Tibial nerve (tissue), 4 donors: ENCODE measurements around the gene IRF5. TPM values are rescaled to one million over a fixed set of nuclear protein-coding genes. Genes with fewer than 3 reads are reported as not detected.

Experiments used
- DNase-seq, 2 donors: peaks; one replicate each; pipeline ENCODE4 v3.0.0-alpha.2; 2019; ENCODE audit warnings: low spot score in 2 of 2
- H3K27ac ChIP-seq, 4 donors: fragments of 200-600 bp; sonication (generic) in 3 of 4; one replicate each; pipeline ENCODE4 v1.5.1; 2017 to 2019; ENCODE audit warnings: mild to moderate bottlenecking in 1 of 4
- H3K27me3 ChIP-seq, 2 donors: fragments of 200-600 bp; sonication (generic) in 1 of 2; one replicate each; pipeline versions ENCODE4 v1.5.1 to v1.6.0; 2017 to 2019
- H3K36me3 ChIP-seq, 3 donors: fragments of 200-600 bp; sonication (generic); one replicate each; pipeline ENCODE4 v1.5.1; 2018 to 2019
- H3K4me1 ChIP-seq, 4 donors: fragments of 200-600 bp; sonication (generic) in 3 of 4; one replicate each; pipeline ENCODE4 v1.5.1; 2017 to 2019
- H3K4me3 ChIP-seq, 4 donors: fragments of 200-600 bp; sonication (generic) in 3 of 4; one replicate each; pipeline ENCODE4 v1.5.1; 2017 to 2019; ENCODE audit warnings: mild to moderate bottlenecking in 1 of 4, moderate library complexity in 1 of 4
- H3K9me3 ChIP-seq, 4 donors: fragments of 200-600 bp; sonication (generic) in 3 of 4; one replicate each; pipeline ENCODE4 v1.5.1; 2017 to 2019
- EP300 ChIP-seq, 2 donors: sonication (generic); formaldehyde crosslinking; IDR thresholded peaks; one replicate each; pipeline ENCODE4 v1.6.1; 2017; ENCODE audit warnings: antibody characterized with exemption in 2 of 2, mild to moderate bottlenecking in 1 of 2
- POLR2A ChIP-seq, 2 donors: fragments of 450-650 bp; IDR thresholded peaks; one replicate each; pipeline ENCODE4 v1.6.1; 2017; ENCODE audit warnings: antibody characterized with exemption in 2 of 2, mild to moderate bottlenecking in 2 of 2, moderate library complexity in 2 of 2
- WGBS, 2 donors: methylation state at CpG; one replicate each; pipeline ENCODE4 v1.1.5; 2018; 5-methylcytosine and 5-hydroxymethylcytosine counted together
- total RNA-seq, 4 donors: library from RNA; depleted of rRNA; stranded (reverse); fragments of >200 nt; gene quantifications; one replicate each; pipeline ENCODE4 v1.1.0, GENCODE V29; 2016
- TF ChIP-seq, protein P1 (sequence below), 5 experiments: fragments of 200-600 bp in 3 of 5; fragments of 450-650 bp in 2 of 5; sonication (generic) in 3 of 5; IDR thresholded peaks; one replicate each; pipeline ENCODE4 v1.5.1; 2016 to 2019; ENCODE audit warnings: antibody characterized with exemption in 5 of 5, mild to moderate bottlenecking in 3 of 5, moderate library complexity in 2 of 5

IRF5 gene
- total RNA-seq, 4 donors from 2014 or later = 7.8 to 28.8 (median 15.0) TPM

DNA sequence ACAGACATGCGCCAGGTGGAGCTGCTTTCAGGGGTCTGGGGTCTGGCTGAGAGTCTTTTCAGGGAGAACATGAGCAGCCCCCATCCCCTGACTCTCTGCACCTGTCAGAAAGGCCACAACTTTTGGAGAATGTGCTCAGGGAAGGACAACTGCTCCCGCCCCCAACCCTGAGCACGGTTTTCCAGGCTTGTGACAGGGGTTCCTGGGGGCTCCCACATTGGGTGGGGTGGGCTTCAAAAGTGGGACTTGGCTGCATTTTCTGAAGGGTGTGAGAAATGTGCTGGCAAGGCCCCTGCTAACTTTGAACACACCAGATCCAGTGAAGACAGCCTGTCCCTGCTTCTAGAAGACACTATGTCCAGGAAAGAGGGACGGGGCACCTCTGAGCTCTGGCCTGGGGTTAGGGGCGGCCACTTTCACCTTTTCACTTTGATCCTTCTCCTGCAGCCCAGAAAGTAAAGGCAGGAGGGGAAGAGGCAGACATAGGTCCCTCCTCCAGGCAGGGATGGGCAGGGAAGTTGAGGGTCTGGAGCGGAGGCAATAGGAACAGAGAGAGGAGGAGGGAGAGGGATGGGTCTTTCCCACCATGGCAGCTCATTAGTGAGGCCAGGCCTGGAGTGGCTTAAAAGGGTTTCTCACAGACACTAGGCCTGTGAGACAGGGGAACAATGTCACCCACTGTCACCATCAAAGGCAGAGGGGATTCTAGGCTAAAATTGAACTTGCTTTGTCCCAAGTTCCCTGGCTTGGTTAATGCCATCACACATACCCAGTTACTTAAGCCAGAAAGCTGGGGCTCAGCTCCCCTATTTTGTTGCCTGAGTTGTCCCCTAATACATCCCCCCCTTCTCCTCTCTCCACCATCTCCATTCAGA is 28.7 kb upstream of the IRF5 start:
- Histone ChIP-seq H3K27ac (no peak overlapping the region), H3K9me3 (no peaks in the 10 kb centered on the region), H3K4me1 (peaks cover 0 to 14% (median 3%) of the 10 kb centered on the region in 4 donors), H3K27me3 (peaks cover 0 to 66% of the 10 kb centered on the region in 2 donors), H3K4me3 (no peak overlapping the region), H3K36me3 (no peaks in the 10 kb centered on the region)
- 88 to 89% methylated on average over 6 of the region's 6 CpGs for WGBS, 2 donors
- TF ChIP-seq EP300 (IDR thresholded peaks at IDR 0.05) (no peak), POLR2A (IDR thresholded peaks at IDR 0.05) (no peak)
- TF ChIP-seq, protein P1, sequence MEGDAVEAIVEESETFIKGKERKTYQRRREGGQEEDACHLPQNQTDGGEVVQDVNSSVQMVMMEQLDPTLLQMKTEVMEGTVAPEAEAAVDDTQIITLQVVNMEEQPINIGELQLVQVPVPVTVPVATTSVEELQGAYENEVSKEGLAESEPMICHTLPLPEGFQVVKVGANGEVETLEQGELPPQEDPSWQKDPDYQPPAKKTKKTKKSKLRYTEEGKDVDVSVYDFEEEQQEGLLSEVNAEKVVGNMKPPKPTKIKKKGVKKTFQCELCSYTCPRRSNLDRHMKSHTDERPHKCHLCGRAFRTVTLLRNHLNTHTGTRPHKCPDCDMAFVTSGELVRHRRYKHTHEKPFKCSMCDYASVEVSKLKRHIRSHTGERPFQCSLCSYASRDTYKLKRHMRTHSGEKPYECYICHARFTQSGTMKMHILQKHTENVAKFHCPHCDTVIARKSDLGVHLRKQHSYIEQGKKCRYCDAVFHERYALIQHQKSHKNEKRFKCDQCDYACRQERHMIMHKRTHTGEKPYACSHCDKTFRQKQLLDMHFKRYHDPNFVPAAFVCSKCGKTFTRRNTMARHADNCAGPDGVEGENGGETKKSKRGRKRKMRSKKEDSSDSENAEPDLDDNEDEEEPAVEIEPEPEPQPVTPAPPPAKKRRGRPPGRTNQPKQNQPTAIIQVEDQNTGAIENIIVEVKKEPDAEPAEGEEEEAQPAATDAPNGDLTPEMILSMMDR (IDR thresholded peaks at IDR 0.05) = no peak
- no peak for DNase-seq

DNA sequence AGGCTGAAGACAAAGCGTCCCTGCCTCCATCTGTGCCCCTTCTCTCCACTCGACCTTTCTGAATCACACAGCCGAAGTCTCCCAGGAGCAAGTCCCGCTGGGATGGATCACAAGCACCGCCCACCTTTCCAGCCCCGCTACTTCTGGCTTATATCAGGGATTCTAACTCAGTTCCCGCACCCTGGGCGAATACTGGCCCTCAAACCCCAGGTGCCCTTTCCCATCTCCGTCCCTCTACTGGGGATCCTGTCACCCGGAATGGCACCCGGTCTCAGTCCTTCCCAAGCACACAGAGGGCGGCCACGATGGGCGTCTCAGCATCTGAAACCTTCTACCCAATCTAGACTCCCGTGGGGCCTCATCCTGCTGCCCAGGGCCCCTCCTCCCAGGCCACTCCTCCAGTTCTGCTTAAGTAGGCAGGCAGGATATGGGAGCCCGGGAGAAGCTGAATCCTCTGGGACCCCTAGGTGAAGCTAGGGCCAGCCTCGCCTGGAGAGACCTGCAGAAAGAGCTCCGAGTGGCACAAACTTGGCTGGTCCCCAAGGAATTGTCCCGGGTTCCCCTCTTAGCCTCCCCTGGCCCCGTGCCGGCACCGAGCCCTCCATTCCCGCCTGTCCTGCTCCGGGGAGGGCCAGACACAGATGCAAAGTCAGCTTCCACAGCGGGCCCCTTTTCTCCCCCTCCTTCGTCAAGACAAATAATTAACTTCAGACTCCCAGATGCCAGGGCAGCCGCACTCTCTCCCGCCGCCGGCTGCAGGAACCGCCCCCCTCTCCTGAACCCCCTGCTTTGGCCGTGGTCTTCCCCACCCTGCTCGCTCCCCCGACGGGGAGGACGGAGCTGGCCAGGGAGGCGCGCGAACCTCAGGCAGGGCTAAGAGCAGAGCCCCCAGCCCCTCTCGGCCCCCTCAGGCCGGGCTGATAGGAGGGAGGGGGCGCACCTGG is 27.8 kb upstream of the IRF5 start:
- WGBS, 2 donors = 10 to 11% methylated on average over 31 to 34 of the region's 42 CpGs
- TF ChIP-seq, protein P1 (IDR thresholded peaks at IDR 0.05) = no peak
- TF ChIP-seq EP300 (IDR thresholded peaks at IDR 0.05) = no peak
- TF ChIP-seq POLR2A (IDR thresholded peaks at IDR 0.05) = no peak
- Histone ChIP-seq H3K9me3 (no peaks in the 10 kb centered on the region), H3K4me3 (peak overlapping the region in 3 of 4 donors; percentile 15 to 34 (median 18)), H3K4me1 (peaks cover 0 to 18% (median 3%) of the 10 kb centered on the region in 4 donors), H3K27me3 (peaks cover 0 to 70% of the 10 kb centered on the region in 2 donors), H3K36me3 (no peaks in the 10 kb centered on the region), H3K27ac (no peak overlapping the region)
- no peak for DNase-seq

DNA sequence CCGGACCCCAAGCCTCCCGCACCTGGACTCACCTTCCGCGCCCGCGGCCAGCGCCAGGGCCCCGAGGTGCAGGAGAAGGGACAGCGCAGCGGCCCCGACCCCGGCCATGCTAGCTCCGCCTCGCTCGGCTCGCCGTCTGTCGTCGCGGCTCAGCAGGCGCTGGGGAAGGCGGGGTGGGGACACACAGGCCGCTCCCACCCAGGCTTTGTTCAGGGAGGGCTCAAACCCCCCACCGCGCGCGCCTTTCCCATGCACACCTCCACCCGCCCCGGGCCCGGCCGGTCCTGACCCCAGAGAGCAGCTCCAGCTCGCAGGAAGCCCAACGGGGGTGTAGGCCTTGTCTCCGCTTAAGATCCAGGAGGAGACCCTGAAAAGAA is 27.2 kb upstream of the IRF5 start, which contains the start of gene KCP:
KCP (minus strand) TSS at position 141 of the 377 bp plus-strand sequence; CDS start at position 108, 33 bp downstream.
- Histone ChIP-seq H3K36me3 (no peaks in the 10 kb centered on the region), H3K4me3 (peak within 1 kb of the TSS in 3 of 4 donors; percentile 15 to 34 (median 18)), H3K27me3 (peaks cover 0 to 76% of the 10 kb centered on the region in 2 donors), H3K27ac (peak within 1 kb of the TSS in 1 of 4 donors; percentile 25), H3K4me1 (peaks cover 0 to 25% (median 7%) of the 10 kb centered on the region in 4 donors), H3K9me3 (no peaks in the 10 kb centered on the region)
- DNase-seq = no peak
- TF ChIP-seq EP300 (IDR thresholded peaks at IDR 0.05) (no peak), POLR2A (IDR thresholded peaks at IDR 0.05) (no peak)
- TF ChIP-seq, protein P1 (IDR thresholded peaks at IDR 0.05) = no peak
- 26 to 59% methylated on average over 9 of the region's 34 CpGs for WGBS, 2 donors

DNA sequence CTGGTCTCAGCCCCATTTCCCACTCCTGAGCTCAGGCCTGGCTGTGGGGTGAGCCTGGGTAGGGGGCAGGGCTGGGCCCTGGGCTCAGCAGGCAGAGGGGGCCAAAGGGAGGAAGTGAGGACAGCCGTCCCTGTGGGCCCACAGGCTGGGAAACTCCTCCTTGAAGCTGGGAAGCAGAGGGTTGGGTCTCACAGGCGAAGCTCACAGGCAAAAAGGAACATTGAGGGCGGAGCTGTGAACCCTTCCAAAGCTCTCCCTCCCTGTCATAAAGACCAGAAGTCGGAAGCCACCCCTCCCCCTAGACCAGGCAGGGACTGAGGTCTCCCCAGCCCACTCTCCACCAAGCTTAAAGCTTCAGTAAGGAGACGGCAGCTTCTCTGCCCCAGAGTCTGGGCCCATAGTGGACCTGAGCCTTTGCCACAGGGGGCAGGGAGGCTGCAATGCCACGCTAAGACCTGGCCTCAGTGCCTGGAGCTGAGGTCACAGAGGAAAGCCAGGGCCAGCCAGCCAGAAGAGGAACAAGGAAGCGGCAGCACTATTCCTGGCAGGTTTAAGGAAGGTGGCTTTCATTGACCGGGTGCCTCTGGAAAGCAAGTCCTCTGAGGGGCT is 26.2 kb upstream of the IRF5 start:
- no peaks in the 10 kb centered on the region for H3K36me3 ChIP-seq
- H3K9me3 ChIP-seq = no peaks in the 10 kb centered on the region
- peak overlapping the region in 1 of 4 donors; percentile 25 for H3K27ac ChIP-seq
- 61 to 66% methylated on average over 8 of the region's 8 CpGs for WGBS, 2 donors
- no peak overlapping the region for H3K4me3 ChIP-seq
- TF ChIP-seq, protein P1 (IDR thresholded peaks at IDR 0.05) = no peak
- TF ChIP-seq EP300 (IDR thresholded peaks at IDR 0.05) = no peak
- no peak for TF ChIP-seq POLR2A (IDR thresholded peaks at IDR 0.05)
- H3K4me1 ChIP-seq = peaks cover 0 to 31% (median 12%) of the 10 kb centered on the region in 4 donors
- DNase-seq = no peak
- H3K27me3 ChIP-seq = peaks cover 0 to 80% of the 10 kb centered on the region in 2 donors
